Activated CD8-positive, alpha-beta T cell treated with anti-CD3 and anti-CD28 coated beads for 36 hours (primary cell): ENCODE measurements around the gene NANOS2. TPM values are rescaled to one million over a fixed set of nuclear protein-coding genes. Genes with fewer than 3 reads are reported as not detected.
A peak's percentile ranks its signal among the peaks of the same experiment; 100 is the strongest.
"Not testable (repeated sequence)": the region's sequence is repeated elsewhere in the genome, so short reads cannot be mapped to it uniquely, and the experiment has no call there.

Experiments used
- ATAC-seq: fragments of 200-7000 bp; cut with Tn5 transposase; one replicate; pipeline ENCODE4 v1.10.0; 2021; ENCODE audit warnings: mild to moderate bottlenecking, moderate library complexity
- CTCF ChIA-PET: fragments of 350-600 bp; sonication (Branson Sonifier 250); formaldehyde crosslinking; loops from one replicate; lab custom pipeline; 2021; ENCODE audit warnings: antibody characterized with exemption; lab: Charles Lee
- POLR2A ChIA-PET: fragments of 350-600 bp; sonication (Branson Sonifier 250); formaldehyde crosslinking; loops from one replicate; lab custom pipeline; 2021; ENCODE audit warnings: antibody characterized with exemption; lab: Charles Lee
- DNase-seq: peaks from one replicate; pipeline ENCODE4 v3.0.0-alpha.2; 2020
- H3K27ac Mint-ChIP-seq: one replicate; pipeline ENCODE4 v1.8.0; 2021; ENCODE audit warnings: mild to moderate bottlenecking, mixed read lengths
- H3K27me3 Mint-ChIP-seq: one replicate; pipeline ENCODE4 v1.8.0; 2021; ENCODE audit warnings: mixed read lengths
- H3K36me3 Mint-ChIP-seq: one replicate; pipeline ENCODE4 v1.8.0; 2021; ENCODE audit warnings: low read depth, mixed read lengths
- H3K4me1 Mint-ChIP-seq: one replicate; pipeline ENCODE4 v1.8.0; 2021; ENCODE audit warnings: low read depth, mixed read lengths
- H3K4me3 Mint-ChIP-seq: one replicate; pipeline ENCODE4 v1.8.0; 2021; ENCODE audit warnings: mild to moderate bottlenecking, moderate library complexity, mixed read lengths
- H3K9me3 Mint-ChIP-seq: one replicate; pipeline ENCODE4 v1.8.0; 2021; ENCODE audit warnings: mixed read lengths
- intact Hi-C: fragments of 100-400 bp; cut with micrococcal nuclease; formaldehyde crosslinking; loops from one replicate; pipeline ENCODE4 v1.10.0; 2022
- total RNA-seq, 2 experiments: library from RNA; stranded (reverse); gene quantifications; one replicate each; pipeline ENCODE4 v1.2.3, GENCODE V29; 2021
- TF ChIP-seq, protein P1 (sequence below): fragments of 200-600 bp; IDR thresholded peaks from one replicate; pipeline ENCODE4 v1.8.0; 2022; ENCODE audit warnings: antibody characterized with exemption, mild to moderate bottlenecking

NANOS2 gene
- total RNA-seq, 2 experiments from 2014 or later, result not detected

DNA sequence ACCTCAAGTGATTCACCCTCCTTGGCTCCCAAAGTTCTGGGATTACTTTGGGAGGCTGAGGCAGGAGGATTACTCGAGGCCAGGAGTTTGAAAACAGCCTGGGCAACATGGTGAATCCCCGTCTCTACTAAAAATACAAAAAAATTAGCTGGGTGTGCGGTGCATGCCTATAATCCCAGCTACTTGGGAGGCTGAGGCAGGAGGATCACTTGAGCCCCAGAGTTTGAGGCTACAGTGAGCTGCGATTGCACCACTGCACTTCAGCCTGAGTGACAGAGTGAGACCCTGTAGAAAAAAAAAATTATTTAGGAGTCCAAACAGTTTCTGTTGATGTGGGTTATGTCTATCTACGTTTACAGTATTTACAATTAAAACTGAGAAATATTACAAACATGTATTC is 43.8 kb downstream of the NANOS2 start:
- DNase-seq (no peak), ATAC-seq (no peak)
- H3K36me3 Mint-ChIP-seq, result no peaks in the 10 kb centered on the region
- ChIA-PET POLR2A (interaction anchor here (0.7 kb wide), 1 partner anchor 116 kb away, joined by 3 read pairs; no protein-coding TSS in a partner anchor), CTCF (interaction anchor here (0.9 to 2.7 kb wide), 2 partner anchors 12 to 54 kb away, joined by 7 to 8 read pairs; no protein-coding TSS in a partner anchor)
- H3K4me3 Mint-ChIP-seq, result no peak overlapping the region
- TF ChIP-seq, protein P1, sequence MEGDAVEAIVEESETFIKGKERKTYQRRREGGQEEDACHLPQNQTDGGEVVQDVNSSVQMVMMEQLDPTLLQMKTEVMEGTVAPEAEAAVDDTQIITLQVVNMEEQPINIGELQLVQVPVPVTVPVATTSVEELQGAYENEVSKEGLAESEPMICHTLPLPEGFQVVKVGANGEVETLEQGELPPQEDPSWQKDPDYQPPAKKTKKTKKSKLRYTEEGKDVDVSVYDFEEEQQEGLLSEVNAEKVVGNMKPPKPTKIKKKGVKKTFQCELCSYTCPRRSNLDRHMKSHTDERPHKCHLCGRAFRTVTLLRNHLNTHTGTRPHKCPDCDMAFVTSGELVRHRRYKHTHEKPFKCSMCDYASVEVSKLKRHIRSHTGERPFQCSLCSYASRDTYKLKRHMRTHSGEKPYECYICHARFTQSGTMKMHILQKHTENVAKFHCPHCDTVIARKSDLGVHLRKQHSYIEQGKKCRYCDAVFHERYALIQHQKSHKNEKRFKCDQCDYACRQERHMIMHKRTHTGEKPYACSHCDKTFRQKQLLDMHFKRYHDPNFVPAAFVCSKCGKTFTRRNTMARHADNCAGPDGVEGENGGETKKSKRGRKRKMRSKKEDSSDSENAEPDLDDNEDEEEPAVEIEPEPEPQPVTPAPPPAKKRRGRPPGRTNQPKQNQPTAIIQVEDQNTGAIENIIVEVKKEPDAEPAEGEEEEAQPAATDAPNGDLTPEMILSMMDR, result no peak
- peaks cover 10% of the 10 kb centered on the region for H3K27me3 Mint-ChIP-seq
- no peaks in the 10 kb centered on the region for H3K9me3 Mint-ChIP-seq
- intact Hi-C loops, result no loop called here
- H3K27ac Mint-ChIP-seq, result no peak overlapping the region
- H3K4me1 Mint-ChIP-seq, result no peaks in the 10 kb centered on the region

GRCh38 chr19:45867241-45867640 is 47.3 kb downstream of the NANOS2 start:
- POLR2A ChIA-PET, intact Hi-C loops, DNase-seq, H3K9me3 Mint-ChIP-seq, H3K4me3 Mint-ChIP-seq, H3K27ac Mint-ChIP-seq, H3K36me3 Mint-ChIP-seq, ATAC-seq: not testable (repeated sequence)
- peaks cover 12% of the 10 kb centered on the region for H3K4me1 Mint-ChIP-seq
- CTCF ChIA-PET, result interaction anchor here (1.1 to 5.3 kb wide), 2 partner anchors 16 to 149 kb away, joined by 3 to 100 read pairs; partner anchors contain the start of gene IRF2BP1
- peaks cover 25% of the 10 kb centered on the region for H3K27me3 Mint-ChIP-seq

- intact Hi-C loops, result no loop called here
- H3K4me1 Mint-ChIP-seq, result peaks cover 16% of the 10 kb centered on the region
- TF ChIP-seq, protein P1, result no peak
- ChIA-PET CTCF (interaction anchor here (1.0 to 5.3 kb wide), 3 partner anchors 17 to 150 kb away, joined by 3 to 100 read pairs (median 3); partner anchors contain the start of gene IRF2BP1), POLR2A (no interaction called here)
- ATAC-seq (no peak), DNase-seq (no peak)
- H3K4me3 Mint-ChIP-seq, result no peak overlapping the region
- H3K36me3 Mint-ChIP-seq, result peaks cover 4% of the 10 kb centered on the region
- H3K27ac Mint-ChIP-seq, result no peak overlapping the region
- H3K9me3 Mint-ChIP-seq, result no peaks in the 10 kb centered on the region
- peaks cover 25% of the 10 kb centered on the region for H3K27me3 Mint-ChIP-seq
These were observed 48.0 kb downstream of the NANOS2 start for GRCh38 chr19:45866400-45867176.

- Mint-ChIP-seq H3K4me3 (no peak overlapping the region), H3K36me3 (peaks cover 7% of the 10 kb centered on the region), H3K4me1 (peaks cover 18% of the 10 kb centered on the region), H3K27me3 (peaks cover 25% of the 10 kb centered on the region), H3K9me3 (no peaks in the 10 kb centered on the region), H3K27ac (no peak overlapping the region)
- POLR2A ChIA-PET, result interaction anchor here (1.0 to 3.9 kb wide), 2 partner anchors 20 to 87 kb away, joined by 3 to 24 read pairs; partner anchors contain the start of gene IRF2BP1
- intact Hi-C loops, result no loop called here
- ATAC-seq (no peak), DNase-seq (no peak)
- CTCF ChIA-PET, result interaction anchor here (1.0 to 5.3 kb wide), 5 partner anchors 18 to 66 kb away, joined by 3 to 100 read pairs (median 3); partner anchors contain the start of genes IRF2BP1 and MYPOP
- TF ChIP-seq, protein P1, result no peak
These were observed 49.2 kb downstream of the NANOS2 start for GRCh38 chr19:45865269-45865948.

DNA sequence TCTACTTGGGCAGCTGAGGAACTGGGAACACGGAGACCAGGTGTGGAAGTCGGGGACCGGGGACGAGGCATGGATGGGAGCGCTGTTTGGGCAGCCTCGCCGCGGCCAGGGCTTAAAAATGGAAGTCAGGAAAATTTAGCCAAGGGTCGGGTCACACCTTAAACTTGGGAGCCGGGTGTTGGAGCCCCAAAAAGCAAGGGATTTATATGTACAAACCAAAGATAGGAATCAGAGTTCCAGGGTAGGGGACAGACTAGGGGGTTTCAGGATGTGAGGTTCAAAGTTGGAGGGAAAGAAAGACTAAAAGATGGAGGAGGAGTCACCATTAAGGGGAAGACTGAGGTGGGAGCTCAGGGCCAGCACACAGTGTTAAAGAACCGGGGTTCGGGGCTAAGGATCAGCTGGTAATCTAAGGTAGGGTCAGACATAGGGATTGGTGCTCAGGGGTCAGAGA is 49.9 kb downstream of the NANOS2 start:
- Mint-ChIP-seq H3K4me1 (peaks cover 18% of the 10 kb centered on the region), H3K36me3 (peaks cover 7% of the 10 kb centered on the region), H3K27ac (no peak overlapping the region), H3K4me3 (peak overlapping the region; percentile 28), H3K9me3 (no peaks in the 10 kb centered on the region), H3K27me3 (peaks cover 25% of the 10 kb centered on the region)
- CTCF ChIA-PET, result interaction anchor here (0.9 to 5.3 kb wide), 8 partner anchors 19 to 145 kb away, joined by 3 to 100 read pairs (median 3); partner anchors contain the start of genes IRF2BP1, MYPOP and SIX5
- no peak for ATAC-seq
- intact Hi-C loops, result no loop called here
- TF ChIP-seq, protein P1, result no peak
- DNase-seq, result no peak
- POLR2A ChIA-PET, result interaction anchor here (1.0 to 3.9 kb wide), 4 partner anchors 21 to 88 kb away, joined by 3 to 24 read pairs (median 6); partner anchors contain the start of genes IRF2BP1 and MYPOP
